Measurements from ENCODE around the gene CARD10. TPM values are rescaled to one million over a fixed set of nuclear protein-coding genes. Genes with fewer than 3 reads are reported as not detected.

CARD10 gene
- polyA plus RNA-seq, 1 experiment, result 5.8 TPM

GRCh38 chr22:37559521-37559900, 40.3 kb upstream of the CARD10 start:
- DNase-seq (ENCODE audit: low read depth, low spot score), result no peak
- Histone ChIP-seq H3K27me3 (ENCODE audit: control insufficient read depth, insufficient read depth, low read length) (peaks cover 3% of the 10 kb centered on the region), H3K9me3 (ENCODE audit: control insufficient read depth, insufficient read depth, low read length) (no peaks in the 10 kb centered on the region; the same call in 1 of the 2 replicates), H3K27ac (ENCODE audit: low read depth, low read length) (no peak overlapping the region), H3K4me3 (ENCODE audit: low read depth, low read length) (peak overlapping the region; percentile 54)
- ChIA-PET CTCF (interaction anchor here (0.6 to 12.0 kb wide), 2 partner anchors 14 to 193 kb away, joined by 4 to 375 read pairs; no protein-coding TSS in a partner anchor), POLR2A (interaction anchor here (0.5 to 2.0 kb wide), 5 partner anchors 10 to 24 kb away, joined by 3 to 13 read pairs (median 6); no protein-coding TSS in a partner anchor)
- TF ChIP-seq, protein P1, sequence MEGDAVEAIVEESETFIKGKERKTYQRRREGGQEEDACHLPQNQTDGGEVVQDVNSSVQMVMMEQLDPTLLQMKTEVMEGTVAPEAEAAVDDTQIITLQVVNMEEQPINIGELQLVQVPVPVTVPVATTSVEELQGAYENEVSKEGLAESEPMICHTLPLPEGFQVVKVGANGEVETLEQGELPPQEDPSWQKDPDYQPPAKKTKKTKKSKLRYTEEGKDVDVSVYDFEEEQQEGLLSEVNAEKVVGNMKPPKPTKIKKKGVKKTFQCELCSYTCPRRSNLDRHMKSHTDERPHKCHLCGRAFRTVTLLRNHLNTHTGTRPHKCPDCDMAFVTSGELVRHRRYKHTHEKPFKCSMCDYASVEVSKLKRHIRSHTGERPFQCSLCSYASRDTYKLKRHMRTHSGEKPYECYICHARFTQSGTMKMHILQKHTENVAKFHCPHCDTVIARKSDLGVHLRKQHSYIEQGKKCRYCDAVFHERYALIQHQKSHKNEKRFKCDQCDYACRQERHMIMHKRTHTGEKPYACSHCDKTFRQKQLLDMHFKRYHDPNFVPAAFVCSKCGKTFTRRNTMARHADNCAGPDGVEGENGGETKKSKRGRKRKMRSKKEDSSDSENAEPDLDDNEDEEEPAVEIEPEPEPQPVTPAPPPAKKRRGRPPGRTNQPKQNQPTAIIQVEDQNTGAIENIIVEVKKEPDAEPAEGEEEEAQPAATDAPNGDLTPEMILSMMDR (IDR thresholded peaks at IDR 0.05; ENCODE audit: low read depth, low read length), result no peak

DNA sequence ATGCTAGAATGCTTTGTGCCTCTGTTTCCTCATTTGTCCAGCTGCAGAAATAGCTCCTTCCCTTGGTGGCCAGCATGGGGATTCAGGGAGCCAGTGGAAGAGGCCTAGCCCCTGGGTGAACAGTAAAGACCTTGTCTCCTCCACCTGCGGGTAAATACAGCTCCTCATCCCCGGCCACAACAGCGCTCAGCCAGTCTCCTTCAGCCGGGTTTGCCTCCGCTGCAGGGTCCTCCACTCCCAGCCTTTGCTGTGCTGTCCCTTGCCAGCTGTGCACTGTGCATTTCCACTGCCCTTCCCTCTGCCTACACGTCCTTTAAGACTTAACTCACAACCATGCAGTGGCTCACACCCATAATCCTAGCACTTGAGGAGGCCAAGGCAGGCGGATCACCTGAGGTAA, 39.6 kb upstream of the CARD10 start:
- POLR2A ChIA-PET, result interaction anchor here (2.0 kb wide), 1 partner anchor 12 kb away, joined by 13 read pairs; no protein-coding TSS in a partner anchor
- DNase-seq (ENCODE audit: low read depth, low spot score), result no peak
- Histone ChIP-seq H3K27ac (ENCODE audit: low read depth, low read length) (no peak overlapping the region), H3K27me3 (ENCODE audit: control insufficient read depth, insufficient read depth, low read length) (peaks cover 3% of the 10 kb centered on the region), H3K9me3 (ENCODE audit: control insufficient read depth, insufficient read depth, low read length) (no peaks in the 10 kb centered on the region; the same call in 1 of the 2 replicates), H3K4me3 (ENCODE audit: low read depth, low read length) (no peak overlapping the region)
- TF ChIP-seq, protein P1 (IDR thresholded peaks at IDR 0.05; ENCODE audit: low read depth, low read length), result no peak
- CTCF ChIA-PET, result interaction anchor here (2.5 kb wide), 1 partner anchor 14 kb away, joined by 7 read pairs; no protein-coding TSS in a partner anchor

GRCh38 chr22:37557321-37558001, 38.2 kb upstream of the CARD10 start:
- no peaks in the 10 kb centered on the region; the same call in 1 of the 2 replicates for H3K9me3 ChIP-seq (ENCODE audit: control insufficient read depth, insufficient read depth, low read length)
- no peak overlapping the region for H3K27ac ChIP-seq (ENCODE audit: low read depth, low read length)
- DNase-seq (ENCODE audit: low read depth, low spot score), result no peak
- ChIA-PET CTCF (interaction anchor here (0.9 to 2.5 kb wide), 3 partner anchors 10 to 35 kb away, joined by 3 to 7 read pairs (median 5); no protein-coding TSS in a partner anchor), POLR2A (no interaction called here)
- TF ChIP-seq, protein P1 (IDR thresholded peaks at IDR 0.05; ENCODE audit: low read depth, low read length), result no peak
- H3K27me3 ChIP-seq (ENCODE audit: control insufficient read depth, insufficient read depth, low read length), result peaks cover 3% of the 10 kb centered on the region
- H3K4me3 ChIP-seq (ENCODE audit: low read depth, low read length), result no peak overlapping the region

- peaks cover 3% of the 10 kb centered on the region for H3K27me3 ChIP-seq (ENCODE audit: control insufficient read depth, insufficient read depth, low read length)
- no peak for DNase-seq (ENCODE audit: low read depth, low spot score)
- no peak overlapping the region for H3K27ac ChIP-seq (ENCODE audit: low read depth, low read length)
- CTCF ChIA-PET, result interaction anchor here (1.1 to 2.5 kb wide), 2 partner anchors 12 to 50 kb away, joined by 7 read pairs; no protein-coding TSS in a partner anchor
- H3K4me3 ChIP-seq (ENCODE audit: low read depth, low read length), result no peak overlapping the region
- TF ChIP-seq, protein P1 (IDR thresholded peaks at IDR 0.05; ENCODE audit: low read depth, low read length), result no peak
- H3K9me3 ChIP-seq (ENCODE audit: control insufficient read depth, insufficient read depth, low read length), result no peaks in the 10 kb centered on the region; the same call in 1 of the 2 replicates
- POLR2A ChIA-PET, result no interaction called here
Observed at GRCh38 chr22:37556710-37557109, 37.5 kb upstream of the CARD10 start.

- TF ChIP-seq, protein P1 (IDR thresholded peaks at IDR 0.05; ENCODE audit: low read depth, low read length), result no peak
- H3K27ac ChIP-seq (ENCODE audit: low read depth, low read length), result no peak overlapping the region
- H3K4me3 ChIP-seq (ENCODE audit: low read depth, low read length), result no peak overlapping the region
- H3K9me3 ChIP-seq (ENCODE audit: control insufficient read depth, insufficient read depth, low read length), result no peaks in the 10 kb centered on the region
- no peak for DNase-seq (ENCODE audit: low read depth, low spot score)
- ChIA-PET POLR2A (interaction anchor here (0.6 kb wide), 1 partner anchor 248 kb away, joined by 3 read pairs; no protein-coding TSS in a partner anchor), CTCF (interaction anchor here (1.1 kb wide), 1 partner anchor 12 kb away, joined by 3 read pairs; no protein-coding TSS in a partner anchor)
- H3K27me3 ChIP-seq (ENCODE audit: control insufficient read depth, insufficient read depth, low read length), result peaks cover 3% of the 10 kb centered on the region
Observed at GRCh38 chr22:37555029-37555428, 35.8 kb upstream of the CARD10 start.

All from AG04450 (cell line).